A549 (cell line): Measurements from ENCODE around the gene HMMR. TPM values are rescaled to one million over a fixed set of nuclear protein-coding genes. Genes with fewer than 3 reads are reported as not detected.

Source experiments
- ATAC-seq, 2 experiments: fragments of 200-7000 bp in 1 of 2; fragments of >200 bp in 1 of 2; cut with Nextera tagmentation in 1 of 2; cut with Tn5 transposase in 1 of 2; 3 replicates each; pipeline versions ENCODE4 v1.8.0 to v1.9.1; 2018 to 2020; ENCODE audit warnings: mild to moderate bottlenecking in 1 of 2, moderate library complexity in 1 of 2
- CTCF ChIA-PET: fragments of 300-600 bp; sonication (Branson Sonifier 250); formaldehyde crosslinking; extraction: SDS; loops from one replicate; lab custom pipeline; 2021; ENCODE audit warnings: antibody characterized with exemption, inconsistent platforms; lab: Yijun Ruan, JAX
- POLR2A ChIA-PET: fragments of 350-600 bp; formaldehyde crosslinking; extraction: SDS; loops from one replicate; lab custom pipeline; 2021; ENCODE audit warnings: antibody characterized with exemption, inconsistent platforms; lab: Yijun Ruan, JAX
- DNase-seq, 2 experiments: peaks; one replicate each; pipeline versions ENCODE4 v3.0.0 to v3.0.0-alpha.2; 2011 to 2016; ENCODE audit warnings: low read depth in 1 of 2, low spot score in 1 of 2
- FAIRE-seq: peaks from 2 replicates; lab custom pipeline; 2011; peaks lifted over from hg19 to GRCh38; lab: Jason Lieb, UNC
- H3K27ac ChIP-seq, 2 experiments: fragments of >200 bp; sonication (Bioruptor Twin); formaldehyde crosslinking; 3 replicates each; pipeline ENCODE4 v1.5.1; 2016 to 2017
- H3K4me1 ChIP-seq: fragments of >200 bp; sonication (Bioruptor Twin); formaldehyde crosslinking; 3 replicates; pipeline ENCODE4 v1.6.1; 2016
- H3K4me2 ChIP-seq: fragments of >200 bp; sonication (Bioruptor Twin); formaldehyde crosslinking; 3 replicates; pipeline ENCODE4 v1.6.1; 2016
- H3K4me3 ChIP-seq: fragments of >200 bp; sonication (Bioruptor Twin); formaldehyde crosslinking; 3 replicates; pipeline ENCODE4 v1.5.1; 2016
- H3K9me3 ChIP-seq: fragments of >200 bp; sonication (Bioruptor Twin); formaldehyde crosslinking; 3 replicates; pipeline ENCODE4 v1.6.1; 2016
- CHD2 ChIP-seq: fragments of 150-350 bp; IDR thresholded peaks from 2 replicates; pipeline ENCODE4 v1.6.1; 2014; ENCODE audit warnings: low read length; ENCODE audit not compliant: partially characterized antibody
- HEYL ChIP-seq: fragments of 250-450 bp; sonication (Bioruptor Pico); IDR thresholded peaks from 2 replicates; pipeline ENCODE4 v1.8.0; 2021; ENCODE audit warnings: mild to moderate bottlenecking, moderate library complexity
- JUN ChIP-seq, 2 experiments: fragments of >200 bp; sonication (Bioruptor Twin); formaldehyde crosslinking; IDR thresholded peaks; 2 replicates in 1 of 2; 3 replicates in 1 of 2; pipeline ENCODE4 v1.6.1; 2016 to 2017
- MYC ChIP-seq: IDR thresholded peaks from 2 replicates; pipeline ENCODE4 v1.6.1; 2012; ENCODE audit warnings: mild to moderate bottlenecking, inconsistent platforms, low read length, improper control_type of control experiment, borderline replicate concordance
- RARB ChIP-seq: fragments of 250-450 bp; sonication (Bioruptor Pico); IDR thresholded peaks from 2 replicates; pipeline ENCODE4 v1.8.0; 2021; ENCODE audit warnings: mild to moderate bottlenecking, moderate library complexity
- RCOR1 ChIP-seq: fragments of 150-350 bp; IDR thresholded peaks from 2 replicates; pipeline ENCODE4 v1.6.1; 2014; ENCODE audit warnings: antibody characterized with exemption, low read length, low read depth
- SREBF2 ChIP-seq: fragments of 450-650 bp; IDR thresholded peaks from 2 replicates; pipeline ENCODE4 v1.6.1; 2014; ENCODE audit warnings: mild to moderate bottlenecking, moderate library complexity
- TFCP2L1 ChIP-seq: fragments of 250-450 bp; sonication (Bioruptor Pico); IDR thresholded peaks from 2 replicates; pipeline ENCODE4 v1.5.0; 2021; ENCODE audit warnings: mild to moderate bottlenecking
- ZC3H11A ChIP-seq: fragments of 450-650 bp; IDR thresholded peaks from 2 replicates; pipeline ENCODE4 v1.6.1; 2014; ENCODE audit warnings: antibody characterized with exemption, mild to moderate bottlenecking
- ZFP36 ChIP-seq: fragments of 450-650 bp; IDR thresholded peaks from 2 replicates; pipeline ENCODE4 v1.6.1; 2014; ENCODE audit warnings: borderline replicate concordance; ENCODE audit not compliant: partially characterized antibody
- ZSCAN20 ChIP-seq: fragments of 250-450 bp; sonication (Bioruptor Pico); IDR thresholded peaks from 2 replicates; pipeline ENCODE4 v1.8.0; 2022; ENCODE audit warnings: mild to moderate bottlenecking, moderate library complexity
- WGBS: methylation state at CpG from one replicate; pipeline ENCODE4 v1.1.6; 2017; ENCODE audit errors: missing lambda C conversion rate; 5-methylcytosine and 5-hydroxymethylcytosine counted together
- polyA plus RNA-seq, 4 experiments: library from polyadenylated mRNA; depleted of rRNA in 3 of 4; stranded (reverse); fragments of >200 nt; fragmentation: RNase III in 1 of 4; extraction: RNeasy Plus Mini Kit Qiagen cat#74134 plus additional on column Dnase treatment in 1 of 4; gene quantifications; 2 replicates in 3 of 4; 3 replicates in 1 of 4; pipeline ENCODE4 v1.2.3, GENCODE V29; 2011 to 2017
- small RNA-seq, 6 experiments: library from RNA; depleted of rRNA; stranded (forward); fragments of <200 nt; gene quantifications; one replicate each; pipeline ENCODE3, GENCODE V24; 2012
- TF ChIP-seq, protein P1 (sequence below): IDR thresholded peaks from 2 replicates; pipeline ENCODE4 v1.6.1; 2012; ENCODE audit warnings: low read depth, borderline replicate concordance
- TF ChIP-seq, protein P2 (sequence below): fragments of >200 bp; sonication (Bioruptor Twin); formaldehyde crosslinking; IDR thresholded peaks from 2 replicates; pipeline ENCODE4 v1.6.1; 2016
- TF ChIP-seq, protein P3 (sequence below): fragments of 200-600 bp; sonication (generic); IDR thresholded peaks from 2 replicates; pipeline ENCODE4 v1.6.1; 2016; ENCODE audit warnings: antibody characterized with exemption, mild to moderate bottlenecking, moderate library complexity
- TF ChIP-seq, protein P4 (sequence below): fragments of >200 bp; sonication (Bioruptor Twin); formaldehyde crosslinking; IDR thresholded peaks from 3 replicates; pipeline ENCODE4 v1.6.1; 2016

Gene HMMR
- polyA plus RNA-seq, 2 of the 4 experiments (the other 2 are of a cell fraction), result 34.0 to 66.0 TPM

DNA sequence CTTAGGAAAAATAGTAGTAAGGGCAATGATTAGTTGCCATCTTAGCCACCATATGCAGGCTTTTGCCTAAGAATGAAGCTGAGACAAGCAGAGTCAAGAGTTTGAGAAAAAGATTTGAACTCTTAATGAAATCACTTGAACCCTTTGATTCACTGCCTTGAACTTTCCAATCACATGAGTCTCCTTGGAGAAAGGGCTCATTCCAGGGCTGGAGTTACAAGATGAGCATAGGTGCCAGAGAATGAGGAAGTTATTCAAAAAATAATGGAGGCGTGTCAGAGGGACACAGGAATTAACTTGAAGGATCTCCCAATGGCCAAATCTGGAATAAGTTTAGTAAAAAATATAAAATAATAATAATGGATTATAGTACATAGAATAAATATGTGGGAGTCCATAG lies 80.3 kb downstream of the HMMR start:
- no peak for ATAC-seq
- H3K27ac ChIP-seq, result no peak overlapping the region
- 0% methylated on average over 1 of the region's 1 CpG for whole genome bisulfite sequencing
- POLR2A ChIA-PET, result no interaction called here
- H3K4me1 ChIP-seq, result no peaks in the 10 kb centered on the region
- no peaks in the 10 kb centered on the region for H3K9me3 ChIP-seq
- peak in 1 of 2 experiments; percentile 18 for DNase-seq
- CTCF ChIA-PET, result no interaction called here
- FAIRE-seq, result no peak
- no peak overlapping the region for H3K4me2 ChIP-seq
- H3K4me3 ChIP-seq, result no peak overlapping the region
- TF ChIP-seq RARB (CRISPR knock-in tag), result no peak
- no peak for TF ChIP-seq JUN (IDR thresholded peaks at IDR 0.05)
- no peak for TF ChIP-seq RCOR1
- TF ChIP-seq, protein P1, sequence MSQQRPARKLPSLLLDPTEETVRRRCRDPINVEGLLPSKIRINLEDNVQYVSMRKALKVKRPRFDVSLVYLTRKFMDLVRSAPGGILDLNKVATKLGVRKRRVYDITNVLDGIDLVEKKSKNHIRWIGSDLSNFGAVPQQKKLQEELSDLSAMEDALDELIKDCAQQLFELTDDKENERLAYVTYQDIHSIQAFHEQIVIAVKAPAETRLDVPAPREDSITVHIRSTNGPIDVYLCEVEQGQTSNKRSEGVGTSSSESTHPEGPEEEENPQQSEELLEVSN, result no peak
- TF ChIP-seq ZFP36, result no peak
- no peak for TF ChIP-seq ZC3H11A
- no peak for TF ChIP-seq SREBF2
- no peak for TF ChIP-seq ZSCAN20 (CRISPR knock-in tag)
- no peak for TF ChIP-seq HEYL
- TF ChIP-seq, protein P2, sequence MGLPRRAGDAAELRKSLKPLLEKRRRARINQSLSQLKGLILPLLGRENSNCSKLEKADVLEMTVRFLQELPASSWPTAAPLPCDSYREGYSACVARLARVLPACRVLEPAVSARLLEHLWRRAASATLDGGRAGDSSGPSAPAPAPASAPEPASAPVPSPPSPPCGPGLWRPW, result no peak
- TF ChIP-seq, protein P3, sequence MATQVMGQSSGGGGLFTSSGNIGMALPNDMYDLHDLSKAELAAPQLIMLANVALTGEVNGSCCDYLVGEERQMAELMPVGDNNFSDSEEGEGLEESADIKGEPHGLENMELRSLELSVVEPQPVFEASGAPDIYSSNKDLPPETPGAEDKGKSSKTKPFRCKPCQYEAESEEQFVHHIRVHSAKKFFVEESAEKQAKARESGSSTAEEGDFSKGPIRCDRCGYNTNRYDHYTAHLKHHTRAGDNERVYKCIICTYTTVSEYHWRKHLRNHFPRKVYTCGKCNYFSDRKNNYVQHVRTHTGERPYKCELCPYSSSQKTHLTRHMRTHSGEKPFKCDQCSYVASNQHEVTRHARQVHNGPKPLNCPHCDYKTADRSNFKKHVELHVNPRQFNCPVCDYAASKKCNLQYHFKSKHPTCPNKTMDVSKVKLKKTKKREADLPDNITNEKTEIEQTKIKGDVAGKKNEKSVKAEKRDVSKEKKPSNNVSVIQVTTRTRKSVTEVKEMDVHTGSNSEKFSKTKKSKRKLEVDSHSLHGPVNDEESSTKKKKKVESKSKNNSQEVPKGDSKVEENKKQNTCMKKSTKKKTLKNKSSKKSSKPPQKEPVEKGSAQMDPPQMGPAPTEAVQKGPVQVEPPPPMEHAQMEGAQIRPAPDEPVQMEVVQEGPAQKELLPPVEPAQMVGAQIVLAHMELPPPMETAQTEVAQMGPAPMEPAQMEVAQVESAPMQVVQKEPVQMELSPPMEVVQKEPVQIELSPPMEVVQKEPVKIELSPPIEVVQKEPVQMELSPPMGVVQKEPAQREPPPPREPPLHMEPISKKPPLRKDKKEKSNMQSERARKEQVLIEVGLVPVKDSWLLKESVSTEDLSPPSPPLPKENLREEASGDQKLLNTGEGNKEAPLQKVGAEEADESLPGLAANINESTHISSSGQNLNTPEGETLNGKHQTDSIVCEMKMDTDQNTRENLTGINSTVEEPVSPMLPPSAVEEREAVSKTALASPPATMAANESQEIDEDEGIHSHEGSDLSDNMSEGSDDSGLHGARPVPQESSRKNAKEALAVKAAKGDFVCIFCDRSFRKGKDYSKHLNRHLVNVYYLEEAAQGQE, result no peak
- TF ChIP-seq CHD2, result no peak
- TF ChIP-seq TFCP2L1 (CRISPR knock-in tag), result no peak
- TF ChIP-seq MYC, result no peak
- TF ChIP-seq, protein P4, sequence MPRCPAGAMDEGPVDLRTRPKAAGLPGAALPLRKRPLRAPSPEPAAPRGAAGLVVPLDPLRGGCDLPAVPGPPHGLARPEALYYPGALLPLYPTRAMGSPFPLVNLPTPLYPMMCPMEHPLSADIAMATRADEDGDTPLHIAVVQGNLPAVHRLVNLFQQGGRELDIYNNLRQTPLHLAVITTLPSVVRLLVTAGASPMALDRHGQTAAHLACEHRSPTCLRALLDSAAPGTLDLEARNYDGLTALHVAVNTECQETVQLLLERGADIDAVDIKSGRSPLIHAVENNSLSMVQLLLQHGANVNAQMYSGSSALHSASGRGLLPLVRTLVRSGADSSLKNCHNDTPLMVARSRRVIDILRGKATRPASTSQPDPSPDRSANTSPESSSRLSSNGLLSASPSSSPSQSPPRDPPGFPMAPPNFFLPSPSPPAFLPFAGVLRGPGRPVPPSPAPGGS, result no peak

Small RNA genes within 50 kb of the gene (small RNA-seq; reads per million reads assigned to genes)
- gene AC008723.1, result 0 reads per million in 6 experiments

Other genes starting within 250 kb of the HMMR start
- 76.5 and 80.5 TPM in 2 replicates for gene CCNG1, start 23.0 kb upstream of the HMMR start, polyA plus RNA-seq (2011; rRNA removed)
- gene CCNG1, start 23.0 kb upstream of the HMMR start, polyA plus RNA-seq (2017; fragmentation: RNase III; extraction: RNeasy Plus Mini Kit Qiagen cat#74134 plus additional on column Dnase treatment), result 69.5 to 80.8 TPM (median 80.3 TPM) in 3 replicates
- 17.0 and 22.3 TPM in 2 replicates for gene NUDCD2, start 530 bp upstream of the HMMR start, polyA plus RNA-seq (2011; rRNA removed)
- 37.1 to 43.9 TPM (median 38.4 TPM) in 3 replicates for gene NUDCD2, start 530 bp upstream of the HMMR start, polyA plus RNA-seq (2017; fragmentation: RNase III; extraction: RNeasy Plus Mini Kit Qiagen cat#74134 plus additional on column Dnase treatment)
- gene MAT2B, start 45.0 kb downstream of the HMMR start, polyA plus RNA-seq (2011; rRNA removed), result 54.9 and 74.0 TPM in 2 replicates
- gene MAT2B, start 45.0 kb downstream of the HMMR start, polyA plus RNA-seq (2017; fragmentation: RNase III; extraction: RNeasy Plus Mini Kit Qiagen cat#74134 plus additional on column Dnase treatment), result 51.4 to 60.7 TPM (median 58.6 TPM) in 3 replicates